ENCODE results near the gene MACROD2.
"Not testable (repeated sequence)": the region's sequence is repeated elsewhere in the genome, so short reads cannot be mapped to it uniquely, and the experiment has no call there.

MACROD2 gene

GRCh38 chr20:14415467-14415866 is 420.2 kb downstream of the MACROD2 start:
- DNase-seq: no peak

- no peak for DNase-seq
Observed at GRCh38 chr20:14418376-14418775, 423.1 kb downstream of the MACROD2 start.

- no peak for DNase-seq
Observed at GRCh38 chr20:14422892-14423291, 427.6 kb downstream of the MACROD2 start.

- no peak for DNase-seq
Observed at GRCh38 chr20:14431568-14431967, 436.3 kb downstream of the MACROD2 start.

- no peak for DNase-seq
Observed at GRCh38 chr20:14432085-14432484, 436.8 kb downstream of the MACROD2 start.

- no peak for DNase-seq
Observed at GRCh38 chr20:14432597-14432996, 437.3 kb downstream of the MACROD2 start.

- no peak for DNase-seq
Observed at GRCh38 chr20:14434384-14435136, 439.2 kb downstream of the MACROD2 start.

- DNase-seq: no peak
Observed at GRCh38 chr20:14441201-14441600, 445.9 kb downstream of the MACROD2 start.

- DNase-seq: no peak
Observed at GRCh38 chr20:14444106-14444505, 448.8 kb downstream of the MACROD2 start.

- DNase-seq: no peak
Observed at GRCh38 chr20:14445310-14445709, 450.0 kb downstream of the MACROD2 start.

GRCh38 chr20:14445902-14446301 is 450.6 kb downstream of the MACROD2 start:
- DNase-seq: no peak

GRCh38 chr20:14446446-14446845 is 451.1 kb downstream of the MACROD2 start:
- DNase-seq: no peak

GRCh38 chr20:14449323-14449722 is 454.0 kb downstream of the MACROD2 start:
- no peak for DNase-seq

- no peak for DNase-seq
Observed at GRCh38 chr20:14450256-14450655, 454.9 kb downstream of the MACROD2 start.

GRCh38 chr20:14451458-14451857 is 456.1 kb downstream of the MACROD2 start:
- no peak for DNase-seq

- no peak for DNase-seq
Observed at GRCh38 chr20:14453259-14453658, 457.9 kb downstream of the MACROD2 start.

- no peak for DNase-seq
Observed at GRCh38 chr20:14454296-14454695, 459.0 kb downstream of the MACROD2 start.

GRCh38 chr20:14467104-14467827 is 471.9 kb downstream of the MACROD2 start:
- DNase-seq: not testable (repeated sequence)

GRCh38 chr20:14470231-14470899 is 475.0 kb downstream of the MACROD2 start:
- no peak for DNase-seq

GRCh38 chr20:14470977-14471661 is 475.8 kb downstream of the MACROD2 start:
- DNase-seq: no peak

GRCh38 chr20:14477125-14477524 is 481.8 kb downstream of the MACROD2 start:
- DNase-seq: no peak

- no peak for DNase-seq
Observed at GRCh38 chr20:14478126-14478525, 482.8 kb downstream of the MACROD2 start.

GRCh38 chr20:14481863-14482262 is 486.5 kb downstream of the MACROD2 start:
- no peak for DNase-seq
